Upper lobe of left lung (tissue), 4 donors: ENCODE data around the gene PCSK2.

Experiments
- CTCF ChIP-seq, 6 experiments: fragments of 450-650 bp in 4 of 6; fragments of 200-600 bp in 2 of 6; sonication (generic) in 2 of 6; IDR thresholded peaks; one replicate each; pipeline ENCODE4 v1.5.1; 2016 to 2019; ENCODE audit warnings: antibody characterized with exemption in 6 of 6
- EP300 ChIP-seq, 4 donors: sonication (generic); formaldehyde crosslinking; IDR thresholded peaks; one replicate each; pipeline ENCODE4 v1.5.1; 2017; ENCODE audit warnings: antibody characterized with exemption in 4 of 4, control low read depth in 2 of 4
- POLR2A ChIP-seq, 4 donors: fragments of 450-650 bp; IDR thresholded peaks; one replicate each; pipeline ENCODE4 v1.5.1; 2016 to 2017; ENCODE audit warnings: antibody characterized with exemption in 4 of 4, mild to moderate bottlenecking in 2 of 4
- POLR2AphosphoS5 ChIP-seq, 2 donors: sonication (generic); formaldehyde crosslinking; IDR thresholded peaks; one replicate each; pipeline ENCODE4 v1.5.1; 2017; ENCODE audit warnings: antibody characterized with exemption in 2 of 2

- TF ChIP-seq EP300 (IDR thresholded peaks at IDR 0.05) (no peak), POLR2AphosphoS5 (IDR thresholded peaks at IDR 0.05) (no peak), CTCF (IDR thresholded peaks at IDR 0.05) (no peak), POLR2A (IDR thresholded peaks at IDR 0.05) (no peak)
Measured at GRCh38 chr20:17519606-17520285, 292.9 kb downstream of the PCSK2 start.
